Measurements from ENCODE around the gene PIK3R3. TPM values are rescaled to one million over a fixed set of nuclear protein-coding genes. Genes with fewer than 3 reads are reported as not detected.

PIK3R3 gene
- total RNA-seq, 1 experiment from 2014 or later: 1.6 TPM

- TF ChIP-seq REST (IDR thresholded peaks at IDR 0.05; ENCODE audit: low read depth) (no peak), CEBPB (IDR thresholded peaks at IDR 0.05; ENCODE audit: low read depth) (no peak)
Observed at GRCh38 chr1:46112108-46112507, 20.3 kb downstream of the PIK3R3 start (continued).

- TF ChIP-seq ZBTB33 (IDR thresholded peaks at IDR 0.05; ENCODE audit: extremely low read depth, insufficient replicate concordance, low read length) (no peak), RAD21 (IDR thresholded peaks at IDR 0.05; ENCODE audit: low read depth) (no peak)
- Histone ChIP-seq H3K27me3 (ENCODE audit: insufficient read depth, low read length) (no peaks in the 10 kb centered on the region), H4K20me1 (ENCODE audit: insufficient read depth) (no peaks in the 10 kb centered on the region), H3K4me2 (ENCODE audit: low read length) (no peak overlapping the region), H3K36me3 (ENCODE audit: control insufficient read depth in 1 of 2, insufficient read depth in 2 of 2, low read length in 2 of 2) (no peaks in the 10 kb centered on the region), H3K9me3 (ENCODE audit: control insufficient read depth in 1 of 2, insufficient read depth in 1 of 2, low read depth in 1 of 2, low read length in 2 of 2) (no peaks in the 10 kb centered on the region), H3K4me1 (ENCODE audit: control insufficient read depth in 1 of 2, insufficient read depth in 2 of 2, low read length in 2 of 2) (no peaks in the 10 kb centered on the region), H3K4me3 (replicated peaks in 1 of 2; ENCODE audit: low read depth in 1 of 2, low read length in 2 of 2) (no peak overlapping the region), H3K9ac (ENCODE audit: low read length) (no peak overlapping the region), H2AFZ (ENCODE audit: low read depth, low read length, poor library complexity, severe bottlenecking) (no peak overlapping the region), H3K27ac (ENCODE audit: low read depth, low read length) (no peak overlapping the region), H3K9me2 (ENCODE audit: insufficient read depth) (no peaks in the 10 kb centered on the region), H3K79me2 (ENCODE audit: insufficient read depth, low read length) (no peaks in the 10 kb centered on the region)
- ATAC-seq (no peak), DNase-seq (ENCODE audit: low read depth, low spot score) (no peak)
- intact Hi-C loops (cut with micrococcal nuclease): no loop called here
- CTCF ChIA-PET: no interaction called here
- RAD21 ChIA-PET (ENCODE audit: low non-redundant PET in 1 of 2, low total read pairs in 2 of 2, uncharacterized antibody in 2 of 2, unreplicated experiment in 2 of 2): no interaction called here
- no TSS peak for BruUV-seq (replicated peaks)
- POLR2A ChIA-PET: no interaction called here
Observed at GRCh38 chr1:46110521-46110920, 21.9 kb downstream of the PIK3R3 start.
